SU-DHL-6 (cell line): ENCODE measurements around the gene PXYLP1.

Source experiments
- EZH2phosphoT487 ChIP-seq: fragments of 200-600 bp; sonication (generic), shearing (Covaris generic); conservative IDR thresholded peaks from 2 replicates; pipeline ENCODE4 v1.6.1; 2018; ENCODE audit warnings: mild to moderate bottlenecking, antibody characterized with exemption, low read length, moderate library complexity, mixed read lengths
- TF ChIP-seq, protein P1 (sequence below): fragments of 200-600 bp; sonication (generic); IDR thresholded peaks from one replicate; pipeline ENCODE4 v1.5.1; 2017; ENCODE audit warnings: antibody characterized with exemption, mild to moderate bottlenecking, low read length, moderate library complexity; ENCODE audit not compliant: insufficient read depth, poor library complexity, severe bottlenecking

DNA sequence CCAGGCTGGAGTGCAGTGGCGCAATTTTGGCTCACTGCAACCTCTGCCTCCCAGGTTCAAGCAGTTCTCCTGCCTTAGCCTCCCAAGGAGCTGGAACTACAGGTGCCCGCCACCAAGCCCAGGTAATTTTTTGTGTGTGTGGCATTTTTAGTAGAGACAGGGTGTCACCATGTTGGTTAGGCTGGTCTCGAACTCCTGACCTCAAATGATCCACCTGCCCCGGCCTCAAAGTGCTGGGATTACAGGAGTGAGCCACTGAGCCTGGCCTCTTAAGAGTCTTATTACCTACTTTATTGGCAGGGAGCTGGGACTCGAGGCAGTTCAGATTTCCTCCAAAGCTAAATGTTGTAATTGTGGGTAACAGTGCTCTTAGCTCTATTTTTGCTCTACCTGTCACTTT is 16.4 kb downstream of the PXYLP1 start:
- TF ChIP-seq, protein P1, sequence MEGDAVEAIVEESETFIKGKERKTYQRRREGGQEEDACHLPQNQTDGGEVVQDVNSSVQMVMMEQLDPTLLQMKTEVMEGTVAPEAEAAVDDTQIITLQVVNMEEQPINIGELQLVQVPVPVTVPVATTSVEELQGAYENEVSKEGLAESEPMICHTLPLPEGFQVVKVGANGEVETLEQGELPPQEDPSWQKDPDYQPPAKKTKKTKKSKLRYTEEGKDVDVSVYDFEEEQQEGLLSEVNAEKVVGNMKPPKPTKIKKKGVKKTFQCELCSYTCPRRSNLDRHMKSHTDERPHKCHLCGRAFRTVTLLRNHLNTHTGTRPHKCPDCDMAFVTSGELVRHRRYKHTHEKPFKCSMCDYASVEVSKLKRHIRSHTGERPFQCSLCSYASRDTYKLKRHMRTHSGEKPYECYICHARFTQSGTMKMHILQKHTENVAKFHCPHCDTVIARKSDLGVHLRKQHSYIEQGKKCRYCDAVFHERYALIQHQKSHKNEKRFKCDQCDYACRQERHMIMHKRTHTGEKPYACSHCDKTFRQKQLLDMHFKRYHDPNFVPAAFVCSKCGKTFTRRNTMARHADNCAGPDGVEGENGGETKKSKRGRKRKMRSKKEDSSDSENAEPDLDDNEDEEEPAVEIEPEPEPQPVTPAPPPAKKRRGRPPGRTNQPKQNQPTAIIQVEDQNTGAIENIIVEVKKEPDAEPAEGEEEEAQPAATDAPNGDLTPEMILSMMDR, result no peak
- no peak for TF ChIP-seq EZH2phosphoT487
